ENCODE measurements around the gene ROS1.

ROS1 gene

DNA sequence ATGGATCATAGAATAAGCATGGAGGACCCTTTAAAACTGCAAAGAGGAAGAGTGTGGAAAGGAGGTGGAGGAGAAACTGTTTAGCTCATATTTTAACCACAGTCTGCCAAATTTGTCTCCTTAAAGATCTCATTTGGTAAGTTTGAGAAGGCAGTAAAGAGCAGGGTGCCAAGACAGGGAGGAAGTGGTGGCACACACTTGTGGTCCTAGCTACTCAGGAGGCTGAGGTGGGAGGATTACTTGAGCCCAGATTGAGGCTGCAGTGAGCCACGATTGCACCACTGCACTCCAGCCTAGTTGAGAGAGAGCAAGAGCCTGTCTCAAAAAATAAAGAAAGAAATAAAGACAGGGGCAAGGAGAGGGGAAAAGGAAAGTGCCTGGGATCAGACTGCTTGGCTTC, 39.9 kb upstream of the ROS1 start:
- Histone ChIP-seq H2AFZ (ENCODE audit: low read length) (no peak overlapping the region), H3K27me3 (ENCODE audit: insufficient read depth, low read length) (no peaks in the 10 kb centered on the region), H3K4me3 (ENCODE audit: low read depth, low read length, poor library complexity, severe bottlenecking) (no peak overlapping the region), H3K36me3 (ENCODE audit: insufficient read depth, low read length) (no peaks in the 10 kb centered on the region), H3K27ac (ENCODE audit: low read depth, low read length, poor library complexity, severe bottlenecking) (no peak overlapping the region), H4K20me1 (ENCODE audit: insufficient read depth, low read length) (no peaks in the 10 kb centered on the region), H3K9me2 (ENCODE audit: low read depth, low read length) (no peaks in the 10 kb centered on the region), H3F3A (ENCODE audit: insufficient read depth, low read length) (no peaks in the 10 kb centered on the region), H3K9me3 (ENCODE audit: low read length) (no peaks in the 10 kb centered on the region), H3K4me1 (ENCODE audit: insufficient read depth, low read length, severe bottlenecking) (no peaks in the 10 kb centered on the region), H3K9ac (ENCODE audit: low read length) (no peak overlapping the region), H3K4me2 (ENCODE audit: low read length) (no peak overlapping the region), H3K79me2 (ENCODE audit: insufficient read depth, low read length) (no peaks in the 10 kb centered on the region)
- TF ChIP-seq, protein P1, sequence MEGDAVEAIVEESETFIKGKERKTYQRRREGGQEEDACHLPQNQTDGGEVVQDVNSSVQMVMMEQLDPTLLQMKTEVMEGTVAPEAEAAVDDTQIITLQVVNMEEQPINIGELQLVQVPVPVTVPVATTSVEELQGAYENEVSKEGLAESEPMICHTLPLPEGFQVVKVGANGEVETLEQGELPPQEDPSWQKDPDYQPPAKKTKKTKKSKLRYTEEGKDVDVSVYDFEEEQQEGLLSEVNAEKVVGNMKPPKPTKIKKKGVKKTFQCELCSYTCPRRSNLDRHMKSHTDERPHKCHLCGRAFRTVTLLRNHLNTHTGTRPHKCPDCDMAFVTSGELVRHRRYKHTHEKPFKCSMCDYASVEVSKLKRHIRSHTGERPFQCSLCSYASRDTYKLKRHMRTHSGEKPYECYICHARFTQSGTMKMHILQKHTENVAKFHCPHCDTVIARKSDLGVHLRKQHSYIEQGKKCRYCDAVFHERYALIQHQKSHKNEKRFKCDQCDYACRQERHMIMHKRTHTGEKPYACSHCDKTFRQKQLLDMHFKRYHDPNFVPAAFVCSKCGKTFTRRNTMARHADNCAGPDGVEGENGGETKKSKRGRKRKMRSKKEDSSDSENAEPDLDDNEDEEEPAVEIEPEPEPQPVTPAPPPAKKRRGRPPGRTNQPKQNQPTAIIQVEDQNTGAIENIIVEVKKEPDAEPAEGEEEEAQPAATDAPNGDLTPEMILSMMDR (IDR thresholded peaks at IDR 0.05; ENCODE audit: low read length) = no peak

DNA sequence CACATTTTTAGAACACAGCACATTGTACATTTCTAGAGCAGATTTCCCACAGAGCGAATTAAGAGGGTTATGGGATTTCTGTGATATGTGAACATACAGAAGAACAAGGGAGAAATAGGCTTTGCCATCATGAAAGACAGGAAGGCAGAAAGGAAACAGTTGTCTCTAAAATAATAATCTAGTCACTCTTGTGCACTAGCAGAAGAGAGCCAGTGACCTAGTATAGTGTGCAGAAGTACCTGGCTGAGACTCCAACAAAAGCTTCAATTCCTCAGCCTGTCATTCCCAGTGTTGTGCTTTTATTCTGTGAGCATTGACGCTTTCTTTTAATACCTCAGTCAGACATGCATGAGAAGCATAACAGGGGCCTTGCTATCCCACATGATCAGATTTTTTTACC, 39.0 kb upstream of the ROS1 start:
- no peaks in the 10 kb centered on the region for H3K27me3 ChIP-seq (ENCODE audit: insufficient read depth, low read length)
- no peaks in the 10 kb centered on the region for H4K20me1 ChIP-seq (ENCODE audit: insufficient read depth, low read length)
- no peaks in the 10 kb centered on the region for H3K79me2 ChIP-seq (ENCODE audit: insufficient read depth, low read length)
- no peak overlapping the region for H3K4me2 ChIP-seq (ENCODE audit: low read length)
- no peaks in the 10 kb centered on the region for H3K9me3 ChIP-seq (ENCODE audit: low read length)
- H3K9ac ChIP-seq (ENCODE audit: low read length) = no peak overlapping the region
- no peaks in the 10 kb centered on the region for H3K4me1 ChIP-seq (ENCODE audit: insufficient read depth, low read length, severe bottlenecking)
- H2AFZ ChIP-seq (ENCODE audit: low read length) = no peak overlapping the region
- H3K4me3 ChIP-seq (ENCODE audit: low read depth, low read length, poor library complexity, severe bottlenecking) = no peak overlapping the region
- TF ChIP-seq EZH2 (IDR thresholded peaks at IDR 0.05; ENCODE audit: borderline replicate concordance, low read length) = no peak
- TF ChIP-seq, protein P1 (IDR thresholded peaks at IDR 0.05; ENCODE audit: low read length) = no peak
- H3K9me2 ChIP-seq (ENCODE audit: low read depth, low read length) = no peaks in the 10 kb centered on the region
- H3K27ac ChIP-seq (ENCODE audit: low read depth, low read length, poor library complexity, severe bottlenecking) = no peak overlapping the region
- no peaks in the 10 kb centered on the region for H3F3A ChIP-seq (ENCODE audit: insufficient read depth, low read length)
- no peaks in the 10 kb centered on the region for H3K36me3 ChIP-seq (ENCODE audit: insufficient read depth, low read length)

DNA sequence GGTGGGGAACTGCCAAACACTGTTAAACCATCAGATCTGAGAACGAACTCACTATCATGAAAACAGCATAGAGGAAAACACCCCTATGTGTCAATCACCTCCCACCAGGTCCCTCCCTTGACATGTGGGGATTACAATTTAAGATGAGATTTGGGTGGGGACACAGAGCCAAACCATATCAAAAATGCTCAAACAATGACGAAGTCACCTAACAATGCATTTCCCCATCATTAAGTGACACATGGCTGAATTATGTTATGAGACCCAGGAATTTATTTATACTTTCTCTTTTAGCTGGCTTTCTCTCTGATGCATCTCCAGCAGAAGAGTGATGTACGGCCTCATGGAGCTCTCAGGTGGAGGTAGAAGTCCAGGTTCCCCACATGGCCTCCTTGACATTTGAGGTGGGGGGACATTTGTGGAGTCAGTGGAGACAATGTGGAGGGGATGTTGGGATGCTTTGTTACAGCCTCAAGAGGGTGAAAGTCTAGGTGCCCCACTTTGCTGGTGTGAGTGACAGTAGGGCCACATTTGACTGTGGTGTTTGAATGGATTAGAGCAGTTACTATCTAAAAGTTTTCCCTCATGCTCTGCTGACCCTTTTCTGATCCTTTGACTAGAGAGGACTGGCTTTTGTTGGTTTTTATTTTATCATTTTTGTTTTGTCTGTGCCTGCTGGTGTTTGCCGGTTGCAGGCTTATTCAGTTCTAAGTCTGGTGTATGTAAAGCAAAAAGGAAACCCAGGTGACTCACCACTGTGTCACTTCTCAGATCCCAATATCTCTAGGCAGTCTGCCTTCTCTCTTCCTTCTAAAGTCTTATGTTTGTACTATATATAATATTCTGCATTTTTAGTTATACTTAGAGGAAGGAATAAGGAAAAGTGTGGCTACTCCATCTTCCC, 38.3 kb upstream of the ROS1 start:
- no peaks in the 10 kb centered on the region for H4K20me1 ChIP-seq (ENCODE audit: insufficient read depth, low read length)
- H3K9me2 ChIP-seq (ENCODE audit: low read depth, low read length) = no peaks in the 10 kb centered on the region
- H3K9ac ChIP-seq (ENCODE audit: low read length) = no peak overlapping the region
- no peaks in the 10 kb centered on the region for H3K27me3 ChIP-seq (ENCODE audit: insufficient read depth, low read length)
- TF ChIP-seq EZH2 (IDR thresholded peaks at IDR 0.05; ENCODE audit: borderline replicate concordance, low read length) = no peak
- TF ChIP-seq, protein P1 (IDR thresholded peaks at IDR 0.05; ENCODE audit: low read length) = no peak
- H3K4me1 ChIP-seq (ENCODE audit: insufficient read depth, low read length, severe bottlenecking) = no peaks in the 10 kb centered on the region
- no peaks in the 10 kb centered on the region for H3K79me2 ChIP-seq (ENCODE audit: insufficient read depth, low read length)
- no peaks in the 10 kb centered on the region for H3K9me3 ChIP-seq (ENCODE audit: low read length)
- H3K27ac ChIP-seq (ENCODE audit: low read depth, low read length, poor library complexity, severe bottlenecking) = no peak overlapping the region
- no peak overlapping the region for H2AFZ ChIP-seq (ENCODE audit: low read length)
- H3F3A ChIP-seq (ENCODE audit: insufficient read depth, low read length) = no peaks in the 10 kb centered on the region
- H3K4me3 ChIP-seq (ENCODE audit: low read depth, low read length, poor library complexity, severe bottlenecking) = no peak overlapping the region
- no peaks in the 10 kb centered on the region for H3K36me3 ChIP-seq (ENCODE audit: insufficient read depth, low read length)
- no peak overlapping the region for H3K4me2 ChIP-seq (ENCODE audit: low read length)

Data from OCI-LY1 (cell line).